Fibroblast of peridontal ligament (primary cell): ENCODE measurements around the gene PIGV.
A peak's percentile ranks its signal among the peaks of the same experiment; 100 is the strongest.

Experiments
- DNase-seq: peaks from one replicate; pipeline ENCODE4 v3.0.0-alpha.2; 2010; ENCODE audit errors: extremely low read depth

Gene PIGV

DNA sequence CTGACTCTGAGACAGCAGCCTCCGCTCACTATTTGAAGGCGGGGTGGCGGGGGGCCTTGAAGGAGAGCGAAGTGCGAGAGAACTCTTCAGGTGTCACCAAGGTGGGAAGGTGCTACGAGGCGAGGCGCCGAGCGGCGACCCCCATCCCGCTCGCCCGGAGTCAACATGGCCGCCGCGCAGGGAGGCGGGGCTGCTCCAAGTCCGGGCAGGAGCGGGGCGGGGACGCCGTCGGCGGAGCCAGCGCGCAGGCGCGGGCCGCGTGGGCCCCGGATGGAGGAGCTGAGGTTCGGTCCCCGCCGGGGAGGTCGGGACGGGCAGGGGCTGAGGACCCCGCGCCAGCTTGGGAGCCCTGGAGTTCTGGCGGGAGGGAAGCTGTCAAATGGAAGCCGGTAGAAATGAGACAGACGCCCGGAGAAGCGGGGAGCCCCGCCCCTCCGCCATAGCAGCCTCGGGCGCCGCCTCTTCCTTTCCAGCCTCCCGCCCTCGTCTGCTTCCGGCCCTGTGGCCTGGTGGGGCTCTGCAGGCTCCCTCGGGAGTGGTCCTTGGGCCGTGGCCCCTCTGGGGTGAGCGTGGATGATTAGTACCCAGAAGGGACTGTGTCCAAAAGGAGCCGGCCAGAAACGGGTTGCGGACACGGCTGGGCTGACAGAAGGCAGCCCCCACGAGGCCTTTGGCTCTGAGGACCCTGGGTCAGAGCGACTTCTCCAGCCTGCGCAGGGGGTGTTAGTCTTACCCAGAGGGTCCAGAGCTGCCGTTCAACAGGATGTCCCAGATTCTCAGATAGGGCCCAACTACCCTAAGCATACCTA, at the start of gene PIGV:
PIGV (plus strand) TSS at position 245 of the 809 bp plus-strand sequence. CDS start 2,866 bp downstream, outside the sequence.
- peak; percentile 77 for DNase-seq

DNA sequence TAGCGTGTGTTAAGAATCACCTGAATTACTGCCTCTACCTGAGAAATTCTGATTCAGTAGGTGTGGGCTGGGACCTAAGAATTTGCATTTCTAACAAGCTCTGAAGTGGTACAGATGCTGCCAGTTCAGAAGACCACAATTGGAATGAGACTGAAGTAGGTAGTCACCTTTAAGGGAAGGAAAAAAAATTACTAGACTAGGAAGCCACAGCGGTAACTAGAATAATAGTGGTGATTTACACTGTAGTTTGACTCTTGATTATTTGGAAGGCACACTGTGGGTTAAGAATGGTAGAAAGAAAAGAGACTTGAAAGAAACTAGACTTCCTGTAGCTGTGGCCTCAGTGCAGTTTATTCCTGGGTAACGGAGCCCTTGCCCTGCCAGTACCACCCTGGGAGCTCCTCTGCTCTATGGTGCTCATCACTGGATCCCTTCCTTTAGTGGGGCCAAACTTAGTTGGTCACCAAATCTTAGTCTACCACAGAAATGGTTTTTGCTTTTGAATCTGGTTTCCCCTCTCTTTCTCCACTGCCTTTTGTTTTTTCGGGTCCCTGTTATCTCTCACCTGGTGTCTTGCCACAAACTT, 48.3 kb upstream of the PIGV start:
- no peak for DNase-seq

DNA sequence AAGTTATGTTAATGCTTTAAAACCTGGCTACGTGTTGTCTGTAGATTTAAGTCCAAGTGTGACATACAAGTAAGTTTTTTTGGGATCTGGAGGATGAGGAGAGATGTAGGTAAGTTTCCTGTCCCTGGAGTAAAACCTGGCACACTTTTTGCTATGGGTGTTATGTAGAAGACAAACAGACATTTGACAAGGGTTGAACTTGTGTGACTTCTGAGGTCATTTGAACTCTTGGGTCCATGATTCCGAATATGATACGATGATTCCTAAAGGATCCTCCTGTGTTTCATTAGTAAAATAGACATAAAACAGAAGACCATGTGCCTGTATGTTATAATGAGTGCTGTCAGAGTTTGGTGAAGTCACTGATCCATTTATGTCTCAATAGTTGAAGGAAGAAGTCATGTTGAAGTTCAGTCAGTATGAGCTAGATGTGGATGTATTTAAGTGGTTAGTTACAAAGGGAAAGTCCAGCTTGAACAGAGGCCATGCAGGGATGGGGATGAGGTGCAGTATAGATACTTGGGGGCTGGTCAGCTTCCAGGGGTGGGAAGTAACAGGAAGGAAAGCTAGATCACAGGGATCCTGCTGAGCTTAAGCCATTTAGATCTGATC, 47.6 kb upstream of the PIGV start:
- DNase-seq, result no peak

DNA sequence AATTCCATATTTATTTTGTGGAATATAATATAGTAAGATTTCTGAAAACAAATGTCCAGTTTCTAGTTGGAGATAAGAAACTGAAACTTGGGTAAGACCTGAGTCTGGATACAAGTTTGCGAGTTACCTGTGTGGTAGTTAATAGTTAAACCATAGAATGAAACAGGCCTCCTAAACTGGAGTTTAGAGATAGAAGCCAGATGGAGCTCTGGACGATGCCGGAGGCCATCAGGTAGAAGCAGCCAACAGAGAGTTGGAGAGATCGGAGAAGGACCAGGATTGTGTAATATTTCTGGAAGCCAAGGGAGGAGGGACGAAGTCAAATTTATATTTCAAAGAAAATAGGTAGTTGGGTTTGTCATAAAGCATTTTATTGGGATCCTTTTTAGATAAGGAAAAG, 46.8 kb upstream of the PIGV start:
- DNase-seq, result no peak

DNA sequence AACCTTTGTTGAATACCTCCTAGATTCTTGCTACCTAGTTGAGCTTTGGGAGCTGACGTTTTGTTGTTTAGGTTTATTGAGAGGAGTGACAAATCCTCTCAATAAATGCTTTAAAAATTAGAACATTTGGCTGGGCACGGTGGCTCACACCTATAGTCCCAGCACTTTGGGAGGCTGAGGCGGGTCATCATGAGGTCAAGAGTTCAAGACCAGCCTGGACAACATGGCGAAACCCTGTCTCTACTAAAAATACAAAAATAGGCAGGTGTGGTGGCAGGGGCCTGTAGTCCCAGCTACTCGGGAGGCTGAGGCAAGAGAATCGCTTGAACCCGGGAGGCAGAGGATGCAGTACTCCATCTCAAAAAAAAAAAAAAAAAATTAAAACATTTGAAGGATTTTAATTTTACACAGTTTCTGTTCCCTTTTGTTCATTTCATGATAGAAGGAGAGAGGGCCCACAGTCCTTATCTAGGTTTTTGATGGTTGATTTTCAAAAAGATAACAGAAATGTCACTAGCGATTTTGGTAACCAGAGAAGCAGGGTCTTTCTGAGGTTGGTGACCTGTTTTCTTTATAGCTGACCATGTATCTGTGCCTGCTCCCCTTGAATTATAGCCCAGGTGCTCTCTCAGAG, 44.2 kb upstream of the PIGV start:
- DNase-seq, result no peak

DNA sequence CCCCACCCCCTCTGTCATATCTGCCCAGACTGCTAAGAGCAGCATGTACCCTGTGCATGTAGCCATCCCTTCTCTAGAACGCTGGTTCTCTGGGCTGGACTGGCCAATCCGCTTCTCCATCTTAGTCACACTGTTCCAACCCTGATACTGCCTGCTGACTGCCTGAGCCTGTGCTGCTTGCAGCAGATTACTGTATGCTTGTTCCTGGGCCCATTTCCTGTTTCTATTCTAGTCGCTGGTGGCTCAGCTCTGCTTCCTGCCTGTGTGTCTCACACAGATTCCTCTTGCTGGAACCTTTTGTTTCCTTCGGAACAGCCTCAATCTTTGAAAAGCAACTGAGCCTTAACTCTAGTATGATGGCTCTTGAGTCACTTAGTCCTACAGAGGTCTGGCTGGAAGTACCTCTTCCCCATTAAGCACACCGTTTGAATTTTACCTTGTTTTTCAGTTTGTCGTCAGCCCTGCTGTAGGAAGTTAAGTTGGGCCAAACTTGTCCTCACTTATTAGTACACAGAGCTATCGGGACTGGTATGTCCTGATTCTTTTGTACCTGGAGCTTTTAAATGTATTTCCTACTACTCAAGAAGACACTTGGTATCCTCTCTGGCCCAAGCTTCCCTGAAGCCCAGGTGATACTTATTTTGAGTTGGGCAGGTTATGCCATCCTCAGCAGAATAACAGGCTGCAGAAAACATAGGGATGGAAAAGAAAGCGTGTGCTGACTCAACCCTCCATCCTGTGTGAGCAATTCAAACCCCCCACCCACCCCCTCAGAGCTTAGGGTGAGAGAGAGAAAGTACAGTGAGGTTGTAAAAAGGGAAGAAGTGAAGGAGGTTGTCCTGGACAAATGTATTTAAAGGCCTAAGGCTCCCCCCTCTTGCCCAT, 43.4 kb upstream of the PIGV start:
- DNase-seq, result peak; percentile 63

DNA sequence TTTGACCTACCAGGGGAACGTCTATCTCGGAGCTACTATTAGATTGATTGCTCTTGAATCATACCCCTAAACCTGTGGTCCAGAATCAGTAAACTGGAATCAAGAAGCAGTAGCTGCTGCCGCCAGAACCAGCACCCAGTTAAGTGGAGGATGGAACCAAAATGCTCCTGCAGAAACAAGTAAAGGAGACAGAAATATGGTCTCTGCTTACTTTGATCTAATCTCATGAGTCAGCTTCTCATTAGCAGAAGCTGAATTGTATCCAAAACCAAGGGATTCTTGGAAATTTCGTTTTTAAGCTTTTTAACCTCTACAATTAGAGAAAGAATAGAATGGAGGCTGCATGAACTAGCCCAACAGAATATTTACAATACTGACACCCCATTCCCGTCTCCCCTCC, 42.6 kb upstream of the PIGV start:
- DNase-seq, result peak; percentile 27

DNA sequence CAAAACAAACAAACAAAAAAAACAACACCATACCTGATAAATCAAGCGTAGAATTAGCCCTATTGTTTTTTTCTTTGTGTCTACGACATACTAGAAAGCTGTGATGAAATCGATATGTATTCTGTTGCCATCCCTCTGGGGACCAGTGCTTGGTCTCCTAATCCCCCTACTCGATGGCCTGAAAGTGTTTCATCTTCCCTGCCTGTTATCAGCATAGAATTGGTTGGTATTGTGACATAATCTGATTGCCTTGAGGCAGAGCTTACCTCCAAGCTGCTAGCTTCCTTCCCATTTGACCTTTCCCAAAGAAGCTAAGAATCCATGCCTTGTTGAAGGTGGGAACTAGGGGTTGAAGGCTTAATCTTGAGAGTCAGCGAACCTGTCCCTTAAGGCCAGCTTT, 40.7 kb upstream of the PIGV start:
- no peak for DNase-seq

DNA sequence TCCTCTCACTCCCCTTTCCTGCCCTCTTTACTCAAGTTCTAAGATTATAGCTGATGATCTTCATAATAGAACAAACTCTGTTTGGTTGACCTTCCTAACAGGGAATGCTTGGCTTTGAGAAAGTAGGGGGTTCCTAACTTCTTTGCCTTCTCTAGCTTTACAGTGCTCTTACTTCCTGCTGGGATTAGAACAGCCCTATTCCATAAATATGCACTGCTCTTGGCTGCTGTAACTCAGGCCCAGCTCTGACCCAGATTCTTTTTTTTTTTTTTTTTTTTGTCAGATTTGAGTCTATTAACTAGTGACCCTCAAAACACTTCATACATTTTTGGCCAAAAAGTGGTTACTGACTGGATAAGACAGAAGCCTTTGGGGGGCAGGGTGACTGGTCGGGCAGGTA, 39.4 kb upstream of the PIGV start:
- DNase-seq, result no peak

DNA sequence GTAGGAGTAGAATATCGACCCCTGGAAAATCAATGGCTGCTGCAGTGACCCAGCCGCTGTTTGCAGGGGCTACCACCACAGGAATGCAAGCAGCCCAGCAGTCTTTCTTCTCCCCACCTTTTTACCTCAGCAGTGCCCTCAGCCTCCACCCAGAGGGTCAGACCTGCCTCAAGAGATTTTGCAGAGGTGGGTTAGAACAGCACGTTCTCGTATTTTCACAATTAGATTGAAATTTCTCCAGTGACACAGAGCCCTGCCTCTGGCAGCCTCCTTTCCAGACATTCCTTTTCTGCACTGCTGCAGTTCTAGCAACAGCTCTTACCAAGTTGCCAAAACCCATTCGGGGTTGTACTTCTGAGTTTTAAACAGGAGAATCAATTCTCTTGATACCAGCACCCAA, 38.3 kb upstream of the PIGV start:
- no peak for DNase-seq

DNA sequence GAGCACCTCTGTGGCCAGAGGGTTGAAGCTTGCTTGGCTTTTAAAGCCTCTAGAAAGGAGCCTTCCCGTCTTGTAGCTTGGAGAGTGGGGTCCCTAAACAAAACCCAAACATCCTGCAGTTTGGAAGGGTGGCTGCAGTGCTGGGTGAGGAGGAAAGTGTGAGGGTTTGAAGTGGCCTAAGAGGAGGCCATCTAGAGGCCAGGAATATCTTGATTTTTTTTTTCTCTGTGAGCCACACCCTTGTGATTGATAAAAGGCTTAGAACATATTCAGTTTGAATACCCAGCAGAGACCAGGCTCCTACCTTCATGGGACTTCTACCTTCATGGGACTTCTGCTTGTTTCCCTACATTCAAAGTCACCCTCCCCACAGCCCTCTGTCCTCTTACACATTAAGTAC, 37.3 kb upstream of the PIGV start:
- no peak for DNase-seq

DNA sequence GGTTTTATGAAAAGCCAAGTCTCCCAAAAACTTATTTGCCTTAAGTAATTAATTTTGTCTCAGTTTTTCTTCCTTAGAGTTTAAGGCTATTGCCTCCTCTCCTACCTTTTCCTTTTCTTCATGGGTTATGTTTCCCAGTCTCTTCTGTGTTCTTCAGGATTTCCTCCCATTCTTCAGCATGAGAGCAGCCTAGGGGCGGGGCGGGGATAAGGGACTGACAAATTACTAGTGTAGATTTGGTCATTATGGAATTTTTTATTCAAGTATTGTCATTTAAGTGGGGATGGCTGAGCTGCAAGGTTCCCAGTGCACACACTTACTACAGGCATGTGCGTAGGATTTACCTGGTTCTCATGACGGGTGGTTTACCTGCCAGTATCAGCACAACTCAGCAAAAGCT, 35.2 kb upstream of the PIGV start:
- DNase-seq, result no peak

DNA sequence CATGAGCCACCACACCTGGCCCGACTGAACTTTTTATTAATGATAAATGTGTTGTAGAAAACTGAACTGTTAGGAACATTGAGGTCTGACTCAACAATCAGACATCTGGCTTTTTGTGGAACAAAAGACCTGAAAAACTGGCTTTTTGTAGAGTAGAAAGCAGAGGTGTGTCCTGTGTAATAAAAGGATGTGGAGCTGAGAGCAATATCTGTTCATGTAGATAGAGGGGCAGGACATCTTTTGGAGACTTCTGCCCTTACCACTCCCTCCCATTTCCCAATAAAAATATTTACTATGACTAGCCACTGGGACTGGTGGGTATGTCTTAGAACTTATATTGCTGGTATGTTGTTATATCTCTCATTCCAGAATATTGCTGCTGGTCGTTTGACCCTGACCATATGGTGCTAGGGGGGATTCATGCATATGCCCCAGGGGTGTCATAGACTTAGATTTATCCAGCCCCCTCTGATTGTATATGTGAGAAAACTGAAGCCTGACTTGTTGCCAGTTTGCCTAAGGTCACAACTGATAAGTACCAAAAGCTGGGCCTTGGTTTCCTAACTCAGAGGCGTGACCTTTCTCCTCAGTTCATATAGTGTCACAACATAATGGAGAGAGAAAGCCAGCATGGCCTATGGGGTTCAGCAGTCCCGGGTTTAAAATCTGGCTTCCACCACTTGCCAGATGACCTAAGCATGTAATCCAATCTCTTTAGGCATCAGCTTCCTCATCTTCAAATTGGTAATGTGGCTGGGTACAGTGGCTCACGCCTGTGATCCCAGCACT, 33.5 kb upstream of the PIGV start:
- no peak for DNase-seq

DNA sequence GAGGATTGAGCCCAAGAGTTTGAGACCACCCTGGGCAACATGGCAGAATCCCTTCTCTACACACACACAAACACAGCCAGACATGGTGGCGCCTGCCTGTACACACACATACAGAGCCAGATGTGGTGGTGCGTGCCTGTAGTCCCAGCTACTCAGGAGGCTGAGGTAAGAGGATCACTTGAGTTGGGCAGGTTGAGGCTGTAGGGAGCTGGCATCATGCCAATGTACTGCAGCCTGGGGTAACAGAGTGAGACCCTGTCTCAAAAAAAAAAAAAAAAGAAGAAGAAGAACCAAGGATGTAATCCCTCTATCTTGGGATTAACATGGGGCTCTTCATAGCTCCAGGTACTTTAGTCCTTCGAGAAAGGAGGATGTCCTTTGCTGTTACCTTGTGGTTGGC, 29.4 kb upstream of the PIGV start:
- no peak for DNase-seq

DNA sequence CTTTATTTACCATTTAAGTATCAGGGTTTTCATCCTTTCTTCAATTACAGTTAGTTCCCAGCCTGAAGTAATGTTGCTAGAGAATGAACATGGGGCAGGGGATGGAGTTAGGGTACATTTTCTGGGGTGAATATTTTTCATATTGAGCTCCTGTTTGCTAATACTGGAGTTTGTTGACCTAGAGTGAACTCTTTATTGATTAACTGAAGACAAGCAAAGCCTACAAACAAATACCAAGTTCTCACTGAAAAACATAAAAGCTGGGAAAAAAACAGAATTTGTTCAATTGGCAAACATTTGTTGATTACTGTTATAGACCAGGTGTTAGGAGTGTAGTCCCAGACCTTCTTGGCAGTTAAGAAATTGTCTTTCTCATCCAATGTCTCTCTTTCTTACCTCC, 28.2 kb upstream of the PIGV start:
- DNase-seq, result no peak

DNA sequence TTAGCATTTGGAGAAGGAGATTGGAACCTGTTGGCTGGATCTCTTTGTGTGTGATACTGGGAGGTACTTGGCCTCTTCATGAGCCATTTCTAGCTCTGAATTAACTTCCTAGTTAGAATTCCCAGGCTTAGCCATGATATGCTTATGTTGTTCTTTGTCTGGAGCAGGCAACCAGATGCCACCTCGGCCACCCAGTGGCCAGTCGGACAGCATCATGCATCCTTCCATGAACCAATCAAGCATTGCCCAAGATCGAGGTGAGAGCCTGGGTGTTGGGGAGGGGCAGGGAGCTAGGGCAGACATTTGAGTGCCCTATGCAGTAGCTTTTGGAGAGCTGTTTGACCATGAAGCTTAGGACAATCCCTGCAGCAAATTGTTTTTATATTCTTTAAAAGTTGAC, 26.5 kb upstream of the PIGV start:
- DNase-seq, result no peak

DNA sequence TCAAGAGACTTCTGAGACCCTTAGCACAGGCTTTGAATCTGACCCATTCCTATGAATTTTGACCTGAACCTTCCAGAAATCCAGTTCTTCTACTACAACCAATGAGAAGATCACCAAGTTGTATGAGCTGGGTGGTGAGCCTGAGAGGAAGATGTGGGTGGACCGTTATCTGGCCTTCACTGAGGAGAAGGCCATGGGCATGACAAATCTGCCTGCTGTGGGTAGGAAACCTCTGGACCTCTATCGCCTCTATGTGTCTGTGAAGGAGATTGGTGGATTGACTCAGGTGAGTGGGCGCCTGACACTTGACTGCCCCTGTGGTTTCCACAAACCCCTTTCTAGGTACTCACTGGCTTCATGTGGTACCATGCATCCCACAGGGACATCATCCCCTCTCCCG, 20.0 kb upstream of the PIGV start:
- no peak for DNase-seq

DNA sequence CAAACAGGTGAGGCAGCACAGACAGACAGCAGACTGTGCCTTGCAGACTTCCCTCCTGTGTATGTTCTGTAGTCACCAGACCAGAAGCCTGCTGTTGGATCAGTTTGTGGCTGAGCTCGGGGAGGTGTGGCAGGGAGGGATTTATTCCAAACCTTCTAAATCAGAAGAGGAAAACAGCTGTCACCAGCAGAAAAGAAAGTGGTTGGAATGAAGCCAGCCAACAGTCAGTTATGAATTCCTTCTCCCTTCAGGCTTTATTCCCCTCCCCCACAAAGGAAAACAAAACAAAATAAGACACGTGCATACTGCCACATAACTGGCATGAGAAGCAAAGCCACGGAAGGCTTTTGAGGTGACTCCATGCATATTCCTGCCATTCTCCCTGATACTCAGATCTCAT, 19.0 kb upstream of the PIGV start:
- peak; percentile 69 for DNase-seq

DNA sequence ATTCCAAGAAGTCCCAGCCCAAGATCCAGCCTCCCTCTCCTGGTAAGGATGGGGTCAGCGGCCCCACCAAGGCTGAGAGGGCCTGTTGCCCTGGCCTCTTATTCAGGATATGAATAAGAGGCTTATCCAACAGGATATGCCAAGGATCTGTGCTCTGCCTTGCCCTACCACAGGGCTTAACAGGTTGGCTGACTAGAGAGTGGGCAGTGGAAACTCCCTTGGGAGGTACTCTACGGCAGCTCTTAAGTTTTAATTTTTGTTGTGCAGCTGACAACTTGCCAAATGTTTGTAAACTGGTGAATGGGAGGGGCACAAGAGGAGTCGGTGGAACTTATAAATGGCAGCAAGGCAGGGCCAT, 16.5 kb upstream of the PIGV start:
- DNase-seq, result no peak

DNA sequence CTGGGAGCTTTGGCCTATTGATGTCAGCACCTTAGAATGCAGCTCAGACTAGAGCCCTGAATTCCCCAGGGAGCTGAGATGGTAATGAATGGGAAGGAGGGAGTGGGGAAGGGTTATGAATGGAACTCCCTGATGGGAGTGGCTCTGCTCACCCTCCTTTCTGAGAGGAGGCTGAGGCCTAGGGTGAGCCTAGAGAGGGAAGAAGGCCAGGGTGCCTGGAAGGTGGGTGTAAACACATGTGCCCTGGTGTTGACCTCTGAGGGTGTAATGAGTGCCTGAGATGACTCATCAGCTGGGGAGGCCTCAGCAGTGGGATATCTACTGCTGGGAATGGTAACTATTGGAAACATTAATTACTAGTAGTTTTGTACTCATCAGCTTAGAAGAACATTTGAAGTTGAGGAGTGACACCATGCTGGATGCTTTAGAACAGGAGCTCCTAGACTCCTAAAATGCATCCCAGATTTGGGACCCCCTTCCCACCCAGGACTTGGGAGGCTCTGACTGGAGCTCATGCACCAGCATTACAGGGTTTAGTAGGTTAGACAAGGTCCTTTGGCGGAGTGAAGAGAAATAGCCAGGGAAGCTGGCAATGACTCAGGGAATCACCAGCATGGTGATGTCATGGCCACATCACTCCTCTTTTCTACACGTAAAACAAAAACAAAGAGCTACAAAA, 16.0 kb upstream of the PIGV start:
- peak; percentile 93 for DNase-seq
